ENCODE results near the gene LRP1B.

- TF ChIP-seq REST (IDR thresholded peaks at IDR 0.05) (no peak), CTCF (IDR thresholded peaks at IDR 0.05) (no peak)
Measured at GRCh38 chr2:142112757-142113221, 18.0 kb downstream of the LRP1B start.

All from A549 (cell line).